Stimulated activated CD8-positive, alpha-beta memory T cell treated with anti-CD3 and anti-CD28 coated beads, Interleukin-4, amount 100 ng/mL, for 1 hour (primary cell): ENCODE results near the gene NRAP.

Experiments used
- DNase-seq, 2 donors: peaks; one replicate each; pipeline ENCODE4 v3.0.0-alpha.2; 2020; ENCODE audit warnings: low read depth in 2 of 2, low spot score in 1 of 2

Gene NRAP

GRCh38 chr10:113643183-113643582, 20.7 kb downstream of the NRAP start:
- DNase-seq, result no peak

DNA sequence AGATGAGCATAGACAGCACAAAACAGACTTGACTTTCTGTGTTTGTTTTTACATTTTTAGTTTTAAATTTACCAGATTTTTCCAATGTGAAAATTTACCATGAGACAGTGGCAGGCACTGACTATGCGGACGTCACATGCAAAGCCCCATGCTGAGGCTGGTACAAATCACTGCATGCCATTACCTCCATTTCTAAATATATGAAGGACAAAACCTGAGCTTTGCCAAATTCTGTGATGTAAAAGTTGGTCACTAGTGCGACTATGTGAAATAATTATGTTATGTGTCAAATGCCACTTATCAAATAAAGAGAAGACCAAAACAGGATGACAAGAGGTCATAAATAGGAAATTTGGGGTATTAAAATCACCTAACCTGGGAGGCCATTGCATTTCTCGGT, 22.1 kb downstream of the NRAP start:
- DNase-seq, result no peak

DNA sequence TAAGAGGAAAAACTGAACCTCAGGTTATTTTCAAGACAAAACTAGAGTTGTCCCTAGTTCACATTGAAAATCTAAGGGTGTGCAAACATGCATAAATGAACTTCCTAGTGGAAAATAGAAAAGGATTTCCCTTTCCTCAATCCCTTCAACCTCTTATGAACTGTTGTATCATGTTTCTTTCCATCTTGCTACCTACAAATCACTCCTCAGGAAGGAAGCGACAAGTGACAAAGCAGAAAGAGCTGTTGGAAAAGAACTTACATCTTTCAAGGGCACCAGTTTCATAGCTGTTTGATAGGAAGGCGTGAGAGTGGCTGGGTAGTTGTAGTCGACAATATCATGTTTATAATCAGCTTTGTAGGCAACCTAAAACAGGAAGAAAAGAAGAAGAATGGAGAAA, 23.9 kb downstream of the NRAP start:
- no peak for DNase-seq

DNA sequence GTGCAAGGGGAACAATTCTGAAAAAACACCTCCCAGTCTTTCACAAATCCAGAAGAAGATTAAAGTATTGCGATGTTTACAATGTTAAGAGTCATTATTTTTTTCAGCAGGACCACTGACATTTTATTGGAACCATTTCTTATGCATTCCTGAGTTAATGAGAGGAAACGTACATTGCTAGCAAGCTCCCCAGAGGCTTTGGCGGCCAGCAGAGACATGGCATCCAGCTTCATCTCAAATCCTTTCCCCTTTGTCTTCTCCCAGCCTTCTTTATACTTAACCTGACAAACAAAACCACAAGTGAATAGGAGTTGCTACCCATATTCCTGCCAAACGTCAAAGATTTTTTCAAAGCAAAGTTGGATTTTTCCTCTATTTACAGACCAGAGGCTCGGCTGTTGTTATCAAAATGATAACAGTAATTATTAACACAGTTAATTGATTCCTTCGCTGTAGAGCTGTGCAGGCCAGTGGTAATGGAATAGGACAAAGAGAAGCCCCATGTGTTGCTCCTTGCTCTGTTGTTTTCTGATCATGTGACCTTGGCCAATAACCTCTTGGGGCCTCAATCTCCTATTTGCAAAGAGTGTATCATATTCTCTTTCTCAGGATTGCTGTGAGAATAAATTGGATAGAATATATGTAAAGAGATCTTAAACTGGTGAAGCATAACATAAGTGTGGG, 32.0 kb downstream of the NRAP start:
- DNase-seq, result no peak

DNA sequence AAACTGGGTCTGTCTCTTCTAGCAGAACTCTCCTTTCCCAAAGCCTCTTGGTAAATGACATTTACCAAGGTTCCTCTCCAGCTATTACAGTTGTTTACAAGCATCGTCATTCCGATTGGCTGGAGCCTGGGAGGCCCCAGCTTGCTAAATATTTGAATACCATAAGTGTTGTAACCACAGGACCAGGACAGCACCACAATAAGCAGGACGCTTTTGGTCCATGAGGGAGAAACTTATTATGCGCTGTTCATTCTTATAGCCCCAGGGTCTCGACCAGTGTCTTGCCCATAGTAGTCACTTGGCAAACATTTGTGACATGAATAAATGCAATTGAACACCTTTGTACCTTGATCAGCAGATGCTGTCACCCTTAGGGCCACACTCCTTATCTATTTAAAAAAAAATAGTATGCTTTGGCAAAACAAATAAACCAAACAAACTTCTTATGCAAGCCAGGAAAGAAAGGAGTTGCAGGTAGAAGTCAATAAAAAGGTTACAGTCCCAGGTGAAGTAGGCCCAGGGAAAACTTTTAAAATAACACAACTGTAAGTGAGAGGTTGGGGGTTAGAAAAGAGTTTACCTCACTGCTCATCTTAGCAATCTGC, 32.8 kb downstream of the NRAP start:
- no peak for DNase-seq

- no peak for DNase-seq
Measured at GRCh38 chr10:113628607-113629153, 35.2 kb downstream of the NRAP start.

DNA sequence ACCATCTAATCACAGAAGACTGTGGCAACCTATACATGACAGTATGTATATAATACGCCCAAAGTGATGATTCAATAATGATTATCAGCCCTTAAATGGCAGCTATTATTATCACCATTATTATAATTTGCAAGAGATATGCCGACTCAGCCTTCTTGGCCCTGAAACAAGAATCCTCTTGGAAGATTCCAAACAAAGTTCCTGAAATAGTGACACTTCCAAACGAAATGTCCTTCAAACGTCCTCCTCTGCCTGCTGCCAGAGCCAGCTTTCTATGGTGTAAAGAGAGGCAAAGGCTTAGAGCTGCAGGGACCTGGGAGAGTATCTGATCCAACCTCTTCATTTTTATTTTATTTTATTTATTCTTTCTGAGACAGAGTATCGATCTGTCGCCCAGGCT, 36.0 kb downstream of the NRAP start:
- no peak for DNase-seq

DNA sequence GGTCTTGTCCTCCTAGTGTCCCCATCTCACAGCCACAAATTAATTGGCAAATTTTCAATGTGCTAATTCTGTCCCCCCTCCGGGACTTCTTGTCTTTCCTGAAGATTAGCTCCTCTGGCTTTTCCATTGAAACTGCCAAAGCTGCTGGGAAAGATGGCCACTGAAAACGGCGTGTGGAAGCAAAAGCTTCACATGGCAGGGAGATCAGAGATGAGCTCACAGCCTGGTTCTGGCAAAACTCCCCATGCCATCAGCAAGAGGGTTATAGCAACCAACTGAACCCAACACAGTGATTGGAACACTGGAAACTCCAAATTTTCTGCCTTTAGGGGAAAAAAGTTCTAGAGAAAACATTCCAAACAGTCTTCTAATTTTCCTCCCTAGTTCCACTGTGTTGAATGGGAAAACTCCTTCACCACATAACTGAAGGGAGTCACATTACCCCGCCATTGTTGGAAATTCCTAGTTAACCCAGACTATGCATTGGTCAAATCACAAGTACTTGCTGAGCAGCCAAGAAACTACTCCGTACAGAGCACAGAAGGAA, 37.0 kb downstream of the NRAP start:
- DNase-seq, result no peak

DNA sequence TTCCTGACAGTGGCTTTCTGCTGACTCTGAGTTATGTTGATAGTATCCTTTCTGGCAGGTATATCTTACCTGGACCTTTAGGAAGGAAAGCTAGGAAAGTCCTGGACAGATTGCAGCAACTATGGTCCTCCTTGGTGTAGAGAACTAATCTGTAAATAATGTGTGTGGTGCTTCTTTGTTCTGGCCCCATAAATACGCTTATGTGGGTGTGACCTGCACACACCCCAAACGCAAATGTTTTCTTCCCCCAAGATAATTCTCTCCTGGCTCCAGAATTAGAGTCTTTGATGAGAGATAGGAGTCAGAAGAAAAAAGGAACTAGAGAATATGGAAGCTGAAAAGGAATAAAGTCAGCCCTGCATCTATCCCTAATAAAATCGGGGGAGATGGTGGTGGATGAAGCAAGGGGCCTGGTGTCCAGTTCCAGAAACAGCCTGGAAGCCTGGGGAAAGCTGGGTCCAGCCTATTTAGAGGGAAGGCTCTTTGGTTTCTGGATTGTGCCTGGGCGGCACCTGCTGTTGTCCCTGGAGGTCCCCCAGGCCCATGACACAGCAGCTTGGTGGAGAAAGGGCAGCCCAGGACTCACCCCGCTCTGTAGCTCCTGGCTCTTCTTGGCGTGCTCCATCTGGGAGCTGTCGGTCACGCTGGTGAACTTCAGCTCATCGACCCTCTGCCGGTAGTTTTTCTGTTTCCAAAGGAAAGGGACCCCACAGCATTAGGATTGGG, 38.2 kb downstream of the NRAP start:
- no peak for DNase-seq

DNA sequence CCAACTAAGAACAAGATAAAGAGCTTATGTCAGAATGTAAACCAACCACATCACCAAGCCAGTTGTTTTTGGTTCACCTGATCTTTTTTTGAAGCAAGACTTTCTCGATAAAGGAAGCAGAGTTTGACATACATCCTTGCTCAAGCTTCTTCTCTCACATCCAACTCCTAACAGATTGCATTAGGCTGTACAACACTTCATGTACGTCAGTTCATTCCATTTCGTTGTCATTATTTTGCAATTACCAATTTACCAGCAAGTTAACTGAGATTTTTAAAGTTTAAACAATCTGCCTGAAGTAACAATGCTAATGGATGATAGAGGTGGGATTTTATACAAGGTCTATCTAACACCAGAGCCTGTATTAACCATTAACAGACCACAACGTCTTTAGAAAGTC, 41.0 kb downstream of the NRAP start:
- no peak for DNase-seq

DNA sequence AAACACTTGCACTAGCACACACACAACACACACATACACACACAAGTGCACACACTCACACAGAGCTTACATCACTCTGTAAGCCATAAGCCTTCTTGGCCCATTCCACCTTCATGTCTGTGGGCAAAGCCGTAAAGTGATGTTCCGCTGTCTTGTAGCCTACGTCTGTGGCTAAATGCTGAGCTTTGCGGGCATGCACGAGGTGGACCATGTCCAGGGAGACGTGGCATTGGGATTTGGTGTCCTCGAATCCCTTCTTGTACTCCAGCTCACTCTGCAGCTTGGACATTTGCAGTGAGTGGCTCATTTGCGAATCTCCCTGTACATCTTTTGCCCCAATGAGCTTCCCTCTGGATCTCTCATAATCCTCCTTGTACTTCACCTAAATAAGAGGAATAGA, 42.0 kb downstream of the NRAP start:
- DNase-seq, result no peak

DNA sequence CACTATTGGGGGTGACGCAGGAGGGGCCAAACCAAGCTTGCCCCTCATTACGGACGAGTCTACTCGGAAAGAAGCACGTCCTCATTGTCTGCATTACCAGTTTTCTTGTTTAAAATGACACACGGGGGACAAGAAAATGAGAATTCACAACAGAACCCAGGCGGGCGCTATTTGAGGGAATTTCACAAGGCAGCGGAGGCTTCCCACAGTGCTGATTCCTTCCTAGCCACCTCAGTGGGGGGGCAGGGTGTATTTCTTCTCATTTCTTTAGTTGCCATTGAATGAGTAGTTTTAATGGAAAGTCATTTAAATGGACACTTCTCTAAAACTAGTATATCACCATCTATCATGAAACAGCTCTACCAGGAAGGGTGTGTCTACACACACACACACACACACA, 42.9 kb downstream of the NRAP start:
- no peak for DNase-seq

DNA sequence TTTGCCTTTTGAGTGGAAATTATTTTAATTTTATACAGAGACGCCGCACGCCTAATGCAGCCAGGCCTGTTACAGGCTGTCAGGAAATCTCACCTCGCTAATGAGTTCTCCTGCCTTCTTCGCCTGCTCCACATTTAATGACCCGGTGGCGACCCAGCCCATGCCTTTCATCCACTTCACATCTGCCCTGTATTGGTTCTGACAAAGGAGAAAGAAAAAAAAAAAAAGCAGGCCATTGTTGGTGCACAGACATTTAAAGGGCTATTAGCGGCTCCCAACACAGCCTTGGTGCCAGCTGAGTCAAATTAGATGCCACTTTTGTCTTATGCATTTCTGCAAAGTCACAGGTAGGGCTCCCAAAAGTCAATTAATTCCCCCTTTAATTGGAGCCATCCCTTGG, 43.3 kb downstream of the NRAP start:
- no peak for DNase-seq

GRCh38 chr10:113619401-113619800, 44.4 kb downstream of the NRAP start:
- no peak for DNase-seq

DNA sequence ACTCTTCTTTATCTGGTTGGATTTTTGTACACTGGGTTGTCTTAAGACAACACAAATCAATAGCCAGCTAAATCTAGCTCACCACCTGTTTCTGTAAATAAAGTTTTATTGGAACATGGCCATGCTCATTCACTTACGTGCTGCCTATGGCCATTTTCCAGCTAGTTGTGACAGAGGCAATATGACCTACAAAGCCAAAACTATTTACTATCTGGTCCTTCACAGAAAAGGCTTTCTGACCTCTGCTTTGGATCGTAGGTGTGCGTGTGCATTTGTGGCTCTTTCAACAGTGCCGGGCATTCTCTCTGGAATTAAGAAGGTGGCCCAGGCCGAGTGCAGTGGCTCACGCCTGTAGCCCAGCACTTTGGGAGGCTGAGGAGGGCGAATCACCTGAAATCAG, 45.5 kb downstream of the NRAP start:
- DNase-seq, result no peak

DNA sequence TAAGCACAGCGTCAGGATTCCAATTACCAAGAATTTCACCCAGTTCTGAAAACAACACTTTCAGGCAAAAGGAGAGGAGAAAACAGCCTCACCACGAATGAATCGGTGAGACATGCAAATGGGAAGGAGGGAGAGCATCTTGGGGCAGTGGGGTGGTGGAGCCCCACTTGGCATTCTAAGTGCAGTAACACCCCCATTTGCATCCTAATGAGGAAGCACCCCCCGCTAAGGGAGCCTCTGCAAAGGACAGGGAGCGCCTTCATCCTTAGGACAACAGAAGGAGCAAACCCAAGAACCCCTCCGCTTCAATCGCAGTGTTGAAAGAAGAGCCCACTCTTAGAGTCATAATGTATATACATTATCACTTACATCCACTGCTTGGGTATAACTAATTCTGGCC, 46.8 kb downstream of the NRAP start:
- no peak for DNase-seq

DNA sequence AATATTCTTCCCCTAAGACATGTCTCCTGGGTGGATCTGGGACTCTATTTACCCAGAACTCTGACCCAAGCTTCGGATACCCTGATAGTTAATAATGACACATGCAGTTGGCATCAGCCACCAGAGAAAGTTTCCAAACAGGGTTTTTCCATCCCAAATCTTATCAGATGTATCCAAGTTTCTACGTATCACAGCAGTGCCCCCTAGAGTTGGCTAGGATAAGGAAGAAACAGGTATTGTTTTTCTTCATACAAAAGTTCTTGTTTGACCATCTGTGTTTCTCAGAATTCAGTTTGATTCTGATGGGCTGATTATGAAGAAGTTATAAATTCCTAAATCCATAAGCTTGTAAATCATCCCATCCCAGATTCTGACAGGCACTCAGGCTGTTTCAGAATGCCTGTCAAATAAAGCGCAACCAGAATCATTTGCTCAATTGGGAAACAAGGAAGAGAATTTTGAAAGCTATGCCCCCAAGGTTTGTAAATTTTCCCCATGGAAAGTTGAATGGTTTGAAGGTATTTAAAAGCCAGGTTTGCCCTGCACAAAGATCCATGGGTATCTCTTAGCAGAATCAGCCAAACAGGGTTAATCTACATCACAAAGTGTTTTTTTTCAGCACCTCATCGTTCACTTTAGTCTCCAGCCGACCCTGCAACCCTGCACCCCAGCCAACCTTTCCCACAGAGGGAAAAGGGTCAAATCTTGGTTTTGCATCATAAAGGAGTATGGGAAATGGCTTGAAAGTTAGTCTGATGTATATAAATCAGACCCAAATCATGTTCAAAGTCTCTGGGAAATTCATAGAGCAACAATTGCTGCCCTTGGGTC, 47.4 kb downstream of the NRAP start:
- DNase-seq, result no peak

DNA sequence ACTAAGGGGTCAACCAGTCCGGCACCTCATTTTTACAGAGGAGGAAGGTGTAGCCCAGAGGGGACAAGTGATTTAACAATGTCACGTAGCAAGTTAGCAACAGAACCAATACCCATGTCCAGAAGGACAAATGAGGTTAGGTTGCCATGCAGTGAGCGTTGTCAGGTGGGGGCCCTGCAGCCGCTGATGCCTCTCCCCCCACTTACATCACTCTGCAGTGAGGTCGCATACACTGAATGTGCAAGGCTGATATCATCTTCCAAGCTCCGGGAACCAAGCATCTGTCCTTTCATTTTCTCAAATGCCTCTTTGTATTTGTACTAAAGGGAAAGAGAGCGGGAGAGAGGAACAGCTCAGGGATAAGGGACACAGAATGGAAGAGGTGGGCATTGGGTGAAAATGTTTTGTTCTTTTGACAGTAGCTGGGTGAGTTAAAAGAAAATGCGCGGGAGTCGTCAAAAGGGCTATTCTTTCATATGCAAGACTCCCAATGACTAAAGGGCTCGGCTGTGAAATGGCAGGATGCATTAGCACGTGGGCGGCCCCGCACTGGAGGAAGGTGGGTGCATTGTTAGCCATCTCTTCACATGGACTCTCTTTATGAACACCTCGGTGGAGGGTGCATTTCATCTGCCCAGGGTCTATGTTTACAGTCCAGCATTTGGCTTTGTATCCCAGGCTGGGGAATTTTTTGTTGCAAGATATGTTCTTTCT, 49.7 kb downstream of the NRAP start:
- DNase-seq, result no peak

- DNase-seq, result no peak
Measured at GRCh38 chr10:113613427-113613826, 50.4 kb downstream of the NRAP start.

DNA sequence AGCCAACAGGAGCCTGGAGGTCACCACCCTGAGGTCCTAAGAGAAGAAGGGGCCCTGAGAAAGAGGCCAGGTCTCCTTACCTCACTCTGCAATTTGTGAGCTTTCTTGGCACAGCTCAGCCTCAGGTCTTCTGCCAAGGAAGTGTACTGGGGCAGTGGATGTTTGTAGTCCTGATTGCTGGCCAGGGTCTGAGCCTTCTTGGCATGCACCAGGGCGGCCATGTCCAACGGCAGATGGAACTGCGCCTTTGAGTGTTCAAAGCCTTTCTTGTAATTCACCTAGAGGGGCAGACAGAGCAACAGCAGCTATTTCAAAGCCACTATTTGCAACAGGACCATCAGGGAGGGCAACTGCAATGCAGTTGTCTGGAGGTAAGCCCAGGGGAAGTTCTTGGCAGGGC, 51.7 kb downstream of the NRAP start:
- DNase-seq, result no peak
